Measurements from ENCODE around the gene TBXAS1.

The TBXAS1 gene

GRCh38 chr7:140026935-140027334, 197.9 kb downstream of the TBXAS1 start:
- no peak for DNase-seq

- no peak for DNase-seq
These were observed 198.8 kb downstream of the TBXAS1 start for GRCh38 chr7:140027858-140028257.

- no peak for DNase-seq
These were observed 199.2 kb downstream of the TBXAS1 start for GRCh38 chr7:140028311-140028710.

GRCh38 chr7:140029072-140029471, 200.0 kb downstream of the TBXAS1 start:
- DNase-seq = no peak

GRCh38 chr7:140031364-140031763, 202.3 kb downstream of the TBXAS1 start:
- no peak for DNase-seq

GRCh38 chr7:140033036-140033435, 204.0 kb downstream of the TBXAS1 start:
- no peak for DNase-seq

- no peak for DNase-seq
These were observed 204.8 kb downstream of the TBXAS1 start for GRCh38 chr7:140033779-140034363.

- no peak for DNase-seq
These were observed 205.4 kb downstream of the TBXAS1 start for GRCh38 chr7:140034421-140034820.

- DNase-seq = no peak
These were observed 206.5 kb downstream of the TBXAS1 start for GRCh38 chr7:140035400-140036223.

GRCh38 chr7:140036224-140036962, 207.3 kb downstream of the TBXAS1 start:
- no peak for DNase-seq

- no peak for DNase-seq
These were observed 210.0 kb downstream of the TBXAS1 start for GRCh38 chr7:140039066-140039465.

- no peak for DNase-seq
These were observed 210.8 kb downstream of the TBXAS1 start for GRCh38 chr7:140039896-140040295.

GRCh38 chr7:140041659-140042385, 212.8 kb downstream of the TBXAS1 start:
- no peak for DNase-seq

GRCh38 chr7:140042386-140042670, 213.3 kb downstream of the TBXAS1 start:
- no peak for DNase-seq

- no peak for DNase-seq
These were observed 215.2 kb downstream of the TBXAS1 start for GRCh38 chr7:140044251-140044650.

- DNase-seq = no peak
These were observed 216.6 kb downstream of the TBXAS1 start for GRCh38 chr7:140045697-140046096.

GRCh38 chr7:140047197-140047596, 218.1 kb downstream of the TBXAS1 start:
- no peak for DNase-seq

- no peak for DNase-seq
These were observed 219.1 kb downstream of the TBXAS1 start for GRCh38 chr7:140048138-140048537.

- no peak for DNase-seq
These were observed 219.9 kb downstream of the TBXAS1 start for GRCh38 chr7:140048989-140049338.

GRCh38 chr7:140049339-140050024, 220.4 kb downstream of the TBXAS1 start:
- no peak for DNase-seq

- DNase-seq = no peak
These were observed 221.0 kb downstream of the TBXAS1 start for GRCh38 chr7:140050100-140050499.

- DNase-seq = peak in 1 of 2 experiments; percentile 7
These were observed 222.8 kb downstream of the TBXAS1 start for GRCh38 chr7:140051820-140052219.
